Measurements from ENCODE around the gene NKAIN1.
A peak's percentile ranks its signal among the peaks of the same experiment; 100 is the strongest.
"Not testable (repeated sequence)": the region's sequence is repeated elsewhere in the genome, so short reads cannot be mapped to it uniquely, and the experiment has no call there.

NKAIN1 gene

GRCh38 chr1:31239653-31240241 is at the start of gene NKAIN1:
TSS of gene NKAIN1 (minus strand) at chr1:31239887. CDS start at chr1:31239547, 340 bp downstream.
- peak; percentile 17 for DNase-seq

GRCh38 chr1:31289021-31289420 is 49.3 kb upstream of the NKAIN1 start:
- no peak for DNase-seq

- DNase-seq: not testable (repeated sequence)
Measured at GRCh38 chr1:31287791-31288190, 48.1 kb upstream of the NKAIN1 start.

GRCh38 chr1:31282426-31282825 is 42.7 kb upstream of the NKAIN1 start:
- DNase-seq: not testable (repeated sequence)

- no peak for DNase-seq
Measured at GRCh38 chr1:31273619-31274018, 33.9 kb upstream of the NKAIN1 start.

GRCh38 chr1:31272369-31272768 is 32.7 kb upstream of the NKAIN1 start:
- no peak for DNase-seq

- no peak for DNase-seq
Measured at GRCh38 chr1:31266547-31266946, 26.9 kb upstream of the NKAIN1 start.

GRCh38 chr1:31264790-31265386 is 25.2 kb upstream of the NKAIN1 start:
- DNase-seq: no peak

GRCh38 chr1:31263408-31263807 is 23.7 kb upstream of the NKAIN1 start:
- DNase-seq: no peak

- DNase-seq: not testable (repeated sequence)
Measured at GRCh38 chr1:31262393-31262792, 22.7 kb upstream of the NKAIN1 start.

- no peak for DNase-seq
Measured at GRCh38 chr1:31261916-31262315, 22.2 kb upstream of the NKAIN1 start.

GRCh38 chr1:31259746-31260145 is 20.1 kb upstream of the NKAIN1 start:
- DNase-seq: no peak

- no peak for DNase-seq
Measured at GRCh38 chr1:31258581-31258980, 18.9 kb upstream of the NKAIN1 start.

- no peak for DNase-seq
Measured at GRCh38 chr1:31257213-31257612, 17.5 kb upstream of the NKAIN1 start.

GRCh38 chr1:31249854-31250253 is 10.2 kb upstream of the NKAIN1 start:
- no peak for DNase-seq

GRCh38 chr1:31248276-31248675 is 8.6 kb upstream of the NKAIN1 start:
- no peak for DNase-seq

- DNase-seq: no peak
Measured at GRCh38 chr1:31244326-31244725, 4.6 kb upstream of the NKAIN1 start.

GRCh38 chr1:31243501-31244286 is 4.0 kb upstream of the NKAIN1 start:
- DNase-seq: no peak

- DNase-seq: no peak
Measured at GRCh38 chr1:31241321-31241720, 1.6 kb upstream of the NKAIN1 start.

- DNase-seq: peak; percentile 13
Measured at GRCh38 chr1:31238986-31239613, 587 bp downstream of the NKAIN1 start.

- no peak for DNase-seq
Measured at GRCh38 chr1:31238612-31238985, 1.1 kb downstream of the NKAIN1 start.

- no peak for DNase-seq
Measured at GRCh38 chr1:31234870-31235269, 4.8 kb downstream of the NKAIN1 start.

GRCh38 chr1:31234123-31234708 is 5.5 kb downstream of the NKAIN1 start:
- no peak for DNase-seq

Measured in NCI-H510A treated with DMSO at 0.1 percent for 48 hours (cell line).